ENCODE results near the gene OTOG.

OTOG gene

GRCh38 chr11:17525570-17525969, 21.5 kb upstream of the OTOG start:
- Histone ChIP-seq H3K4me2 (ENCODE audit: low read depth, low read length, poor library complexity, severe bottlenecking) (no peak overlapping the region), H3K27me3 (ENCODE audit: low read length) (no peaks in the 10 kb centered on the region), H3K27ac (ENCODE audit: low read depth, low read length) (no peak overlapping the region), H4K20me1 (ENCODE audit: low read depth, low read length) (no peaks in the 10 kb centered on the region), H3K9me2 (replicated peaks; ENCODE audit: insufficient read depth, low read length) (no peaks in the 10 kb centered on the region), H2AFZ (ENCODE audit: low read depth, low read length, severe bottlenecking) (no peak overlapping the region), H3K4me3 (ENCODE audit: insufficient read depth, low read length, poor library complexity, severe bottlenecking) (no peak overlapping the region), H3K36me3 (ENCODE audit: low read length) (no peaks in the 10 kb centered on the region), H3K79me2 (ENCODE audit: insufficient read depth, low read length) (no peaks in the 10 kb centered on the region), H3K9ac (ENCODE audit: low read length) (no peak overlapping the region), H3K9me3 (ENCODE audit: insufficient read depth, low read length) (no peaks in the 10 kb centered on the region), H3F3A (ENCODE audit: insufficient read depth) (no peaks in the 10 kb centered on the region)
- TF ChIP-seq CTCF (IDR thresholded peaks at IDR 0.05; ENCODE audit: insufficient read depth, low read length, poor library complexity, severe bottlenecking) (no peak), EZH2phosphoT487 (conservative IDR thresholded peaks at IDR 0.05; ENCODE audit: low read length) (no peak)

GRCh38 chr11:17526326-17526725, 20.7 kb upstream of the OTOG start:
- Histone ChIP-seq H3K9ac (ENCODE audit: low read length) (no peak overlapping the region), H2AFZ (ENCODE audit: low read depth, low read length, severe bottlenecking) (no peak overlapping the region), H3K79me2 (ENCODE audit: insufficient read depth, low read length) (no peaks in the 10 kb centered on the region), H3K36me3 (ENCODE audit: low read length) (no peaks in the 10 kb centered on the region), H3K27ac (ENCODE audit: low read depth, low read length) (no peak overlapping the region), H3K9me3 (ENCODE audit: insufficient read depth, low read length) (no peaks in the 10 kb centered on the region), H3K27me3 (ENCODE audit: low read length) (no peaks in the 10 kb centered on the region), H4K20me1 (ENCODE audit: low read depth, low read length) (no peaks in the 10 kb centered on the region), H3F3A (ENCODE audit: insufficient read depth) (no peaks in the 10 kb centered on the region), H3K4me2 (ENCODE audit: low read depth, low read length, poor library complexity, severe bottlenecking) (no peak overlapping the region), H3K4me3 (ENCODE audit: insufficient read depth, low read length, poor library complexity, severe bottlenecking) (no peak overlapping the region), H3K9me2 (replicated peaks; ENCODE audit: insufficient read depth, low read length) (no peaks in the 10 kb centered on the region)
- TF ChIP-seq EZH2phosphoT487 (conservative IDR thresholded peaks at IDR 0.05; ENCODE audit: low read length) (no peak), CTCF (IDR thresholded peaks at IDR 0.05; ENCODE audit: insufficient read depth, low read length, poor library complexity, severe bottlenecking) (no peak)

- H3K27me3 ChIP-seq (ENCODE audit: low read length) = no peaks in the 10 kb centered on the region
- no peak overlapping the region for H2AFZ ChIP-seq (ENCODE audit: low read depth, low read length, severe bottlenecking)
- no peak overlapping the region for H3K4me2 ChIP-seq (ENCODE audit: low read depth, low read length, poor library complexity, severe bottlenecking)
- no peaks in the 10 kb centered on the region for H3F3A ChIP-seq (ENCODE audit: insufficient read depth)
- H4K20me1 ChIP-seq (ENCODE audit: low read depth, low read length) = no peaks in the 10 kb centered on the region
- H3K36me3 ChIP-seq (ENCODE audit: low read length) = no peaks in the 10 kb centered on the region
- no peak overlapping the region for H3K9ac ChIP-seq (ENCODE audit: low read length)
- no peaks in the 10 kb centered on the region for H3K9me2 ChIP-seq (replicated peaks; ENCODE audit: insufficient read depth, low read length)
- no peaks in the 10 kb centered on the region for H3K79me2 ChIP-seq (ENCODE audit: insufficient read depth, low read length)
- no peak overlapping the region for H3K4me3 ChIP-seq (ENCODE audit: insufficient read depth, low read length, poor library complexity, severe bottlenecking)
- H3K27ac ChIP-seq (ENCODE audit: low read depth, low read length) = no peak overlapping the region
- no peak for TF ChIP-seq CTCF (IDR thresholded peaks at IDR 0.05; ENCODE audit: insufficient read depth, low read length, poor library complexity, severe bottlenecking)
- no peak for TF ChIP-seq EZH2phosphoT487 (conservative IDR thresholded peaks at IDR 0.05; ENCODE audit: low read length)
- no peaks in the 10 kb centered on the region for H3K9me3 ChIP-seq (ENCODE audit: insufficient read depth, low read length)
Measured at GRCh38 chr11:17526931-17527627, 20.0 kb upstream of the OTOG start.

Data from SU-DHL-6 (cell line).